ENCODE data around the gene CPTP.
A peak's percentile ranks its signal among the peaks of the same experiment; 100 is the strongest.

CPTP gene

DNA sequence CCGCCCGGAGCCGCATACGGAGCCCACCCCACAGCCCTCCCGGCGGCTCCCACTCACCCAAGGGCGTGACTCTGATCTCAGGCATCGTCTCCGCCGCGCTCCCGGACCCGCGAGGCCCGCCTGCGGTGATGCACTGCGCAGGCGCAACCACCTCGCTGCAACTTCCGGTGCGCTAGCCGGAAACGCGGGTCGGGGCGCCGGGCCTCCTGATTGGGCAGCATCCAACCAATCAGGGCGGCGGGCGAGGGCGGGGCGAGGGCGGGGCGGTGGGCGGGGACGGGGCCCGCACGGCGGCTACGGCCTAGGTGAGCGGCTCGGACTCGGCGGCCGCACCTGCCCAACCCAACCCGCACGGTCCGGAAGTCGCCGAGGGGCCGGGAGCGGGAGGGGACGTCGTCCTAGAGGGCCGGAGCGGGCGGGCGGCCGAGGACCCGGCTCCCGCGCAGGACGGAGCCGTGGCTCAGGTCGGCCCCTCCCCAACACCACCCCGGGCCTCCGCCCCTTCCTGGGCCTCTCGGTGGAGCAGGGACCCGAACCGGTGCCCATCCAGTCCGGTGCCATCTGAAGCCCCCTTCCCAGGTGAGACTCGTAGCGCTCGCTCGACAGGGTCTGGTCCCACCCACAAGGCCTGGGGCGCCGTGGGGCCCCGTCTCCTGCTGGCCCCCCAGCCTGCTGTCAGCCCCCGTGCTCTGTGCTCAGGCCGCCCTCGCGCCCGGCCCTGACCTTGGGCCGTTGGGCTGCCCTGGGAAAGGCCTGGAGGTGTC, at the start of gene CPTP, which contains the start of gene INTS11:
CPTP (plus strand) TSS at position 279 of the 764 bp plus-strand sequence. CDS start 2,109 bp downstream, outside the sequence.
INTS11 (minus strand) TSS at position 137 of the 764 bp plus-strand sequence; CDS start at position 85, 52 bp downstream.
- peak; percentile 98 for DNase-seq

DNA sequence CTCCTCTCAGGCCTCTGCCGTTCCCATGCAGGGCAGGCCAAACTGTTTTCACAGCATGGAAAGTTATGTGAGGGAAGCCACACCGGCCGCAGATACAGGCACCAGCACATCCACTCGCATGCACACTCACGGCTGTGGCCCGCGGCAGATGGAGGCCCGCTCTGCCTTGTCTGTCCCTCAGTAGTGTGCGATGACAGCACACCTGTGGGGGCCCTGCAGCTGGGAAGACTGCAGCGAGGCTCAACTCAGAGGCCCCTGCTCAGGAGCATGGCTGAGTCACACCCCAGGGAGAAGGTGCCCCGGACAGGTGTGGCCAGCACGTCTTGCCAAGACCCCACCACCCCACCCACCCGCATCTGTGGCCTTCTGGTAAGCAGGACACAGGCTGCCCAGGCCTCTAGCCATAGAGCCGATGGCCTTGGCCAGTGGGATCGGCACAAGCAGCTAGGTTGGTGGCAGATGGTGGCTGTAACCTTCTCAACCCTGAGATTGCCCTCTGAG, 49.6 kb upstream of the CPTP start:
- no peak for DNase-seq

DNA sequence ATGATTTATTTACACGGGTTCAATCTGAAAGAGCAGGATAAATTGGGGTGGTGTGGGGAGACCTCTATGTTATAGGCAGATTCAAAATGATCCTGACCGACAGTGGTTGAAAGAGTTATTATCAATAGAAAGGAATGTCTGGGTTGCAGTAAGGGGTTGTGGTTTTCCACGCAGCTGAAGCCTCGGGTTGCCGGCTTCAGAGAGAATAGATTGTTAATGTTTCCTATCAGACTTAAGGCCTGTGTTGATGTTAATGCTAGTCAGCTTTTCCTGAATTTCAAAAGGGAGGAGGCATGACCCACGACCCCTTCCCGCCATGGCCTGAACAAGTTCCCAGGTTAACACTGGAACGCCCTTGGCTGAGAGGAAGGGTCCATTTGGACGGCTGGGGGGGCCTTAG, 48.8 kb upstream of the CPTP start:
- DNase-seq = no peak

DNA sequence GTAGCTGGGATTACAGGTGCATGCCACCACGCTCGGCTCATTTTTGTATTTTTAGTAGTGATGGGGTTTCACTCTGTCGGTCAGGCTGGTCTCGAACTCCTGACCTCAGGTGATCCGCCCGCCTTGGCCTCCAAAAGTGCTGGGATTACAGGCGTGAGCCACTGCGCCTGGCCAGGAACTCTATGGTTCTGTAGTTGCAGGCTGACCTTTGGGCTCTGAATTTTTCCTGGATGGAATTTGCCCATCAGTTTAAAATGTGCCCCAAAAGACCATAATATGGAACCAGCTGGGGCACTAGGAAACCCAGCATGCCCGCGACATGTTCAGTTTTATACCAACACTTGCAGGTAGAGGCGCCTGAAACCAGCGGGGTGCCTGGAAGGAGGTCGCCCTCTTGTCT, 46.0 kb upstream of the CPTP start:
- no peak for DNase-seq

DNA sequence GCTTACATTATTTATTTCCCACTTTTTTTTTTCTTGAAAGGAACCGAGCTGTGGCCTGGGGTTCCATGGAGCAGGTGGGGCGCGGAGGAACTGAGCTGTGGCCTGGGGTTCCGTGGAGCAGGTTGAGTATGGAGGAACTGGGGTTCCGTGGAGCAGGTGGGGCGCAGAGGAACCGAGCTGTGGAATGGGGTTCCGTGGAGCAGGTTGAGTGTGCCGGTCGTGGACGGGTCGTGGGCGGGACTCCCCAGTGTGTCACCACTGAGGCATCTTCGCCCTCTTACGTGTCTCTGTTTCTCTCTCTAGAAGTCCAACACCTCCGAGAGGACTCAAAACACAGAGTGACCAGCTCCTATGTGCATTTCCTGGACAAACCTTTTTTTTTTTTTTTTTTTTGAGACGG, 45.6 kb upstream of the CPTP start:
- no peak for DNase-seq

DNA sequence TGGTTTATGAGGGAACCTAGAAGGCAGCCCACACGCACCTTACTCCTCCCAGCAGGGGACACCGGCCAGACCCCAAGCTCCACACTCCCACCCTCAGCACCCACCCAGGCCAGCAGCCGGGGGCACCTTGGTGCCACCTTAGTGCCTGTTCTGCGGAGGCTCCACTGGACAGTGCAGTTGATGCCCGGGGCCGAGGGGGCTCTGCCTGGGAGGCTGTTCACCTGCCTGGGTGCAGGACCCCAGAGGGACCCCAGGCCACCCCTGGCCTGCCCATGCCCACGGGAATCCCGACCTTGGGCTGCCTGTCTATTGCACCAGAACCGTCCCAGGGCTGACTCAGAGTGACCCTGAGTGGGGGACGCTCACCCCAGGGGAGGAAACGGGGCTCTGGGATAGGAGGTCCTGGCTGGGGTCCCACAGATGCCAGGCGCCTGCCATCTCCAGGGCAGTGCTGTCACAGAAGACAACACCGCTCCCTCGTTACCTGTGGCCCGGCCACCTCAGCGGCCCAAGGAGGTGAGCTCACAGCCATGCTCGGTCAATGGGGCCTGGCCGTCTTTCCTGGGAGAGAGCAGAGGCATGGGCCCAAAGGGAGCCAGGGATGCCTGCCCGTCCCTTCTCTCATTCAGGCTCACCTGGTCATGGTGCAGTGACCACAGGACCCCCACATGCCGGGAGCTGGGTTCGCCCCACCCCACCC, 43.7 kb upstream of the CPTP start:
- no peak for DNase-seq

DNA sequence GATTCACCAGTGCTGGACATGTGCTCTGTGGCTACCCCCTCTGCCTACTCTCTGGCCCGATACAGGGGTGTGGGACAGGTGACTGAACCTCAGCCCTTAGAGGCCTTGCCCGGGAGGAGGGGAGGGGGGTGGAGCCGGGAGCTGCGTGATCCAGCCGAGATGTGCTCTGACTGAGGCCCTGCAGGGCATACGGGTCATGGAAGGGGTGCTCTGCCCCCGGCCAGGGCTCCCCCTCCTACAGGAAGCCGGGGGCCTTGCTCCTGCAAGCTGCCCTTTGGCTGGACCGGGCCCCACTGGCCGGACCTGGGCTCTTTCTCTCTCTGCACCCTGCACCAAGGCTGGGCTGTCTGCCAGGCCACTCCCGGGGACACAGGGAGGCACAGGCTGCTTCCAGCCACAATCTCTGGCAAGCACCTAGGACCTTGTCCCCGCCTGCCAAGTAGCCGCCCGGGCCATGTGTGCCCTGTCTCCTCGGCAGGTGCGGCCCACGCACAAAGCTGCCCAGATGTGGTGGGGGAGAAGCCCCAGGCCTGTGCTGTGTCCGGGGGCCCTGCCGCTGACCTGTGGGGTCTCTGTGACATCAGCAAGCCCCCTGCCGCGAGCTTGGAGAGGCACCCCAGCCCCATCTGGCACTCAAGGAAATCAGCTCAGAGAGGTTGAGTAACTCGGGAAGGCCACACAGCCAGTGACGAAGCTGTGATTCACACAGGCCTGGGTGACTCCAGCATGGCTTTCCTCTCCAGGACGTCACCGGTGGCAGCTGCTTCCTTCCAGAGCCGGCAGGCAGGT, 42.9 kb upstream of the CPTP start:
- no peak for DNase-seq

DNA sequence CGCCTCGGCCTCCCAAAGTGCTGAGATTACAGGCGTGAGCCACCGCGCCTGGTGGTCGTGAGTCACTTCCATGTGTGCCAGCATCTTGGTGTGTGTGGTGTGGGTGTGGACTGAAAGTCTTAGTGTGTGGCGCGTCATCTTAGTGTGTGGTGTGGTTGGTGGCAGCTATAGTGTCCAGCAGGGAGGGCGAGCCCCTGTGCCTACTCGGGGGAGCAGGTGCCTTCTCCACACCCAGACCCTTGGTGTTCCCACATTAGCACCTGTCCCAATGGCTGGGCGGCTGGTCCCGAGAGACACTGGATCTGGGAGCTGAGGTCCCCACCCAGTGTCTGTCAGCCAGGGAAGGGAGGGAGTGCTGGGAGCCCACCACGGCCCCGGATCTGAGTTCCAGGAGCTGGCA, 41.6 kb upstream of the CPTP start:
- DNase-seq = no peak

DNA sequence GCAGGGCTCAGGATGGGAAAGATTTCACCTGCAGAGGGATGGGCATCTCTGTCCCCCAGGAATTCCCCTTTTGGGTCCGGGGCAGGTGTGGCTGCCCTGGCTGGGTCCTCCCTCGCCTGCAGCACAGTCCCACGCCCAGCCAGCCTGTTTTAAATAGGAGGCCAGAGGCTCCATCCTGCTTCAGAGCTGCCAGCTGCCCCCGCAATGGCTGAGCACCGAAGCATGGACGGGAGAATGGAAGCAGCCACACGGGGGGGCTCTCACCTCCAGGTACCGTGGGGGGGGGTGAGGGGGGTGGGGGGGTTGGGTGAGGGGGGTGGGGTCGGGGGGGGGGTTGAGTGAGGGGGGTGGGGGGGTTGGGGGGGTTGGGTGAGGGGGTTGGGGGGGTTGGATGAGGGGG, 40.8 kb upstream of the CPTP start:
- no peak for DNase-seq

DNA sequence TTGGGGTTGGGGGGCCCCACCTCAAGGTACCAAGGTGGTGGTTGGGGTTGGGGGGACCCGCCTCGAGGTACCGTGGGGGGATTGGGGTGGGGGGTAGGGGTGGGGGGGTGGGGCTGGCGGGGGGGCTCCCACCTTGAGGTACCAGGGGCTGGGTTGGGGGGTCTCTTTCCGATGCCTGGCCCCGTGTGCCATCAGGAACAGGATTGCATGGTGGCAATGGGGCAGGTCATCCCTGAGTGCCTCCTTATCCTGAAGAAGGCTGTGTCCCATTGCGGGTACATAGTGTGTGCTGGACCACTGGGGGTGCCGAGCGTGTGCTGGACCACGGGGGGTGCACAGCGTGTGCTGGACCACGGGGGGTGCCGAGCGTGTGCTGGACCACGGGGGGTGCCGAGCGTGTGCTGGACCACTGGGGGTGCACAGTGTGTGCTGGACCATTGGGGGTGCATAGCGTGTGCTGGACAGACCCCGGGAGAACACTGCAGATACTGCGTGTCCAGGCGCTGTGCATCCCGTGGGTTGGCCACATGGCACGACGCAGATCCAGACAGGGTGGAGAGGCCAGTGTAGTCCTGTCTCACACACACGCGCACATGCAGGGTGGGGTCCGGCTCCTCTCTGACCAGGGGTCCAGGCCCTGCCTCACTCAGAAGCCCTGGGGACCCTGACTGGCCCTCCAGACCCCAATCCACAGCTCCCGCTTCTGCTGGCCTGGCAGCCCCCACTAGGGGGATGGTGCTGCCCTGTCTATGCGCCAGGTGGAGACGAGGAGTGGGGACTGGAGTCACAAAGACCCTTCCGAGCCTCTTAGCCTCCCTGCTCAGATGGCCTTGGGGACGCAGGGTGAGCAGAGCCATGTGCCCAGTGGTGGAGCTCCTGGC, 40.1 kb upstream of the CPTP start:
- no peak for DNase-seq

DNA sequence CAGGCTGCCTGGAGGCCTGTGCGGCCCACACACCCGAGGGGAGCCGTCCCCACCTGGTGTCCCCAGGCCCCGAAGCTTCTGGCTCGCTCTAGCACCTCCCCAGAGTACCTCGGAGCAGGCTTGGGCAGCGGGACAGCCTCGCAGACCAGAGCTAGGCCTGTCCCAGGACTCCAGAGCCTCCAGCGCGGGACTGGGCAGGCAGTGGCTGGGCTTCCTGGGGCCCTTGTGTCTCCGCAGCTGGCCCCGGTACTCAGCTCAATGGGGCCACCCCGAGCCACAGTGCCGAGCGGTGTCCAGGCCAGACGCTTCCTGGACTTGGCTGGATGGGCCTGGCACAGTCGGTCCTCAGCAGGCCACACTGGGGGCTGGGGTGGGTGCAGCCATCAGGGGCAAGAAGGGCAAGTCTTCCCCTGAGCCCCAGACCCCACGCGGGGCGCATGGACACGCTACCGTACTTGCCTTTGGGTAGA, 39.5 kb upstream of the CPTP start:
- DNase-seq = no peak

DNA sequence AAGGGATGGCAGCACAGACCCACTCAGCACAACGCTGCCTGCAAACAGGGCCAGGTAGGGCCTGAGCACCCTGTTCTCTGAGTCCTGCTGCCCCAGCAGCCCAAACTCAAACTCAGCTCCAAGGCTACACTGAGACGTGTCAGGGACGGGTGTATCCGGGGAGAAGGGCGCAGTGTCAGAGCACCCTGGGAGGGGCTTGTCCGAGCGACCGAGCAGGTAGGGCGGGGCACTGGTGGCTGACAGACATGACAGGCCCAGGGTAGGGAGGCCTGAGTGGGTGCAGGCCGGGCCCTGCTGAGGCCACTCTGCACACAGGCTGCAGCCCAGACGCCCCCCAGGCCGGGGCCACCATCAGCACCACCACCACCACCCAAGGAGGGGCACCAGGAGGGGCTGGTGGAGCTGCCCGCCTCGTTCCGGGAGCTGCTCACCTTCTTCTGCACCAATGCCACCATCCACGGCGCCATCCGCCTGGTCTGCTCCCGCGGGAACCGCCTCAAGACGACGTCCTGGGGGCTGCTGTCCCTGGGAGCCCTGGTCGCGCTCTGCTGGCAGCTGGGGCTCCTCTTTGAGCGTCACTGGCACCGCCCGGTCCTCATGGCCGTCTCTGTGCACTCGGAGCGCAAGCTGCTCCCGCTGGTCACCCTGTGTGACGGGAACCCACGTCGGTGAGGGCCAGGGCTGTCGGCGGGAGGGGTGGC, 38.8 kb upstream of the CPTP start:
- peak; percentile 31 for DNase-seq

DNA sequence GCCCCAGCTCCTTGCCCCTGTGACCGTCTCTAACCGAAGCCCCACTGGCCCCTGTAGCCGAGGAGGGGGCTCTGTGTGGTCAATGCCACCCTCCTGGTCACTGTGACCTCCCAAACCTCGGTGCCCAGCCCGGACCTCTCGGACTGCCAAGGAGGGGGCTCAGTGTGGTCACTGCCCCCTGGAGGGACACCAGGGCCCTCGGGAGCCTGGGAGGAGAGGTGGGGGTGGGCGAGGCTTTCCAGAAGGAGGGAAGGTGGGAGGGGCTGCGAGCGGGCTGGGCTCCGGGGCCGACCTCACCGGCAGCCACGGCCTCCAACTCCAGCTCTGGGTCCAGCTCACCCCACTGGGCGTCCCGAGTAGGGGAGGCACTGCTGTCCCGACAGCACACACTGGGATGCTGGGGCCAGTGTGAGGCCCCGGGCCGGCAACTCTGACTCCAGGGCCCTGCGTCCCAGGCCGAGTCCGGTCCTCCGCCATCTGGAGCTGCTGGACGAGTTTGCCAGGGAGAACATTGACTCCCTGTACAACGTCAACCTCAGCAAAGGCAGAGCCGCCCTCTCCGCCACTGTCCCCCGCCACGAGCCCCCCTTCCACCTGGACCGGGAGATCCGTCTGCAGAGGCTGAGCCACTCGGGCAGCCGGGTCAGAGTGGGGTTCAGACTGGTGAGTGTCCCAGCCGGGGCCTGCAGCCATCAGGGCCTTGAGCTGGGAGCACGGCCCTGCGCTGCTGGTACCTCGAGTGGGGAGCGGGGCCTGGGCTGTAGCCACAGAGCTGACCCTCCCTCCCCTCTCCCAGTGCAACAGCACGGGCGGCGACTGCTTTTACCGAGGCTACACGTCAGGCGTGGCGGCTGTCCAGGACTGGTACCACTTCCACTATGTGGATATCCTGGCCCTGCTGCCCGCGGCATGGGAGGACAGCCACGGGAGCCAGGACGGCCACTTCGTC, 38.0 kb upstream of the CPTP start:
- no peak for DNase-seq

DNA sequence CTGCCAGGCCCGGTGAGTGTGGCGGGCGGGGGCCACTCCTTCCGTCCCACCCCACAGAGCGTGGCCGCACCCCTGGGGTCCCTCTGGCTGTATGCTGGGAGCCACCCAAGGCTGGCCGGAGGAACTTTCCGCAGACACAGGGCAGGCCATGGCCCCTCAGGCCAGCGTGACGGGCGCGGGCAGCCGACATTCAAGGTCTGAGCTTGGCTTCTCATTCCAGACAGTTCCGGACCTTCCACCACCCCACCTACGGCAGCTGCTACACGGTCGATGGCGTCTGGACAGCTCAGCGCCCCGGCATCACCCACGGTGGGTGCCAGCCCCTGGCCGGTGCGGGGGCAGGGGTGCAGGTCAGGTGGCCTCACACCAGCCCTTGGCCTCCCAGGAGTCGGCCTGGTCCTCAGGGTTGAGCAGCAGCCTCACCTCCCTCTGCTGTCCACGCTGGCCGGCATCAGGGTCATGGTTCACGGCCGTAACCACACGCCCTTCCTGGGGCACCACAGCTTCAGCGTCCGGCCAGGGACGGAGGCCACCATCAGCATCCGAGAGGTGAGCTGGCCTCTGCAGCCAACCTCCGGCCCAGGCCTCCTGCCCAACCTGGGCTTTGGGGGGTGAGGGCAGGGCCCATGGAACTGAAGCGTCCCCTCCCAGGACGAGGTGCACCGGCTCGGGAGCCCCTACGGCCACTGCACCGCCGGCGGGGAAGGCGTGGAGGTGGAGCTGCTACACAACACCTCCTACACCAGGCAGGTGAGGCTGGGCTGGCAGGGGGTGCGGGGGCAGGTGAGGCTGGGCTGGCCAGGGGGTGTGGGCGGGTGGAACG, 37.1 kb upstream of the CPTP start:
- no peak for DNase-seq

DNA sequence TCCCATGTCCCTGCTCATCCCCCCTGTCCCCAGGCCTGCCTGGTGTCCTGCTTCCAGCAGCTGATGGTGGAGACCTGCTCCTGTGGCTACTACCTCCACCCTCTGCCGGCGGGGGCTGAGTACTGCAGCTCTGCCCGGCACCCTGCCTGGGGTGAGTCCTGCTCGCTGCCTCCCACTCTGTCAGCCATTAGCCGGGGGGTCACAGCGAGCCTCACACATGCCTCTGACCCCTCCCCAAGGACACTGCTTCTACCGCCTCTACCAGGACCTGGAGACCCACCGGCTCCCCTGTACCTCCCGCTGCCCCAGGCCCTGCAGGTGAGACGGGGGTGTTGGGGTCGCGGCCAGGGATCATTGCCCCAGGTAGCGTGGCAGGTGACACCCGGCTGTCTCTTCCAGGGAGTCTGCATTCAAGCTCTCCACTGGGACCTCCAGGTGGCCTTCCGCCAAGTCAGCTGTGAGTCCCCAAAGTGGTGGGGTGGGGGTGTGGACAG, 34.3 kb upstream of the CPTP start:
- DNase-seq = peak; percentile 94

DNA sequence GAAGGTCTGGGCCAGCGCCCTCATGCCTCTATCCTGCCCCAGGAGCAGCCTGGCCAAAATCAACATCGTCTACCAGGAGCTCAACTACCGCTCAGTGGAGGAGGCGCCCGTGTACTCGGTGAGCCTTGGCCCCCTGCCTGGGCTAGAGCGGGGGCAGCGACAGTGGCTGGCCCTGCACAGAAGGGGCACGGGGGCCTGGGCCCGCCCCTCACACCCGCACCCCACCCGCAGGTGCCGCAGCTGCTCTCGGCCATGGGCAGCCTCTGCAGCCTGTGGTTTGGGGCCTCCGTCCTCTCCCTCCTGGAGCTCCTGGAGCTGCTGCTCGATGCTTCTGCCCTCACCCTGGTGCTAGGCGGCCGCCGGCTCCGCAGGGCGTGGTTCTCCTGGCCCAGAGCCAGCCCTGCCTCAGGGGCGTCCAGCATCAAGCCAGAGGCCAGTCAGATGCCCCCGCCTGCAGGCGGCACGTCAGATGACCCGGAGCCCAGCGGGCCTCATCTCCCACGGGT, 33.5 kb upstream of the CPTP start:
- DNase-seq = peak; percentile 79

DNA sequence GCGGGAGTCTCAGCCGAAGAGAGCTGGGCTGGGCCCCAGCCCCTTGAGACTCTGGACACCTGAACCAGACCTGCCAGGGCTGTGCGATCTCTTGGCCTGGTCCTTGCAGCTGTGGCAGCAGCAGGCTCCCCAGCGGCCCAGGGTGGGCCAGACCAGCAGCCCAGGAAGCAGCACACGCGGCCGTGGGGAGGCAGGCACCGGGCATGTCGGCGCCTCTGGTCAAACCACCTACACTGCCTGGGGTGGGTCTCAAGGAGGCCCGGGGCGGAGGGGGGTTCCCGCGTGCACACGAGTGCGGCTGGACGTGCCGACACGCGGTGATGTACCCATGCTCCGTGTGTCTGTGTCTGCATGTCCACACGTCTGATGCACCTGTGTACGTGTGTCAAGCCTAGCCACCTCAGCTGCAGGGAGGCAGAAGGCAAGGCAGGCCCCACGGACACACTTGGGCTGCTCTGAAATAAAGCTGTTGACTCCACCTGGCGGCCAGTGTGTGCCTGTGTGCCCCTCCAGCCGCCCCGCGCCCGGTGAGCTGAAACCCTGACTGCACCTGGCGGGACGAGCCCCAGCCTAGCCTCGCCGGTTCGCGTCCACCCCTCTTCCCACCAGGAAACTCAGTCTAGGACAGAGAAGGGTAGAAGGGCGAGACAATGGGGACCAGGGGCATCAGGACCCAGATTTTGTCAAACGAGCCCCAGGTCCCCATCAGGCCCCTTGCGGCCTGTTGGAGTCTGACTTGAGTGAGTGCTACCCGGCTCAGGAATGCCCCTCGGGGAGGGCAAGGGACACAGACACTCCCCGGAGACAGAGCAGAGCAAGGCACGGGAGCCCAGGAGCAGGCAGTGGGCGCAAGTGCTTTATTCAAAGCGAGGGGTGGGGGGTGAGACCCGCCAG, 32.8 kb upstream of the CPTP start:
- peak; percentile 99 for DNase-seq

DNA sequence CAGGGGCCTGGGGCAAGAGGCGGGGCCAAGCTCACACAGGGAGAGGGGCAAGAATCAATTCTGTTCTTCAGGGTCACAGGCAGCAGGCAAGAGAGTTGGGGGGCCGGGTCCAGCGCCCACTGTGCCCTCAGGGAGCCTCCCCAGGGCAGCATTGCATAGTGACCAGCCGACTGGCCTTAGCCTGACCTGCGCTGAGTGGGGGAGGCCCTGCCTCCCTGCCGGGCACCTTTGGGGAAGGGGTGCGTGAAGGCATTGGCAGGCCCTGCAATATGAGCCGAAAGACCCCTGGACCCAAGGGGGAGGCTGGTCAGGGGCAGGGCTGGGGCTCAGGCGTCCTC, 32.2 kb upstream of the CPTP start:
- DNase-seq = no peak
